Pancreas (tissue), 10 donors: ENCODE results near the gene MRGPRX2. TPM values are rescaled to one million over a fixed set of nuclear protein-coding genes. Genes with fewer than 3 reads are reported as not detected.

Experiments
- ATAC-seq, 4 donors: fragments of 200-7000 bp; cut with Tn5 transposase; one replicate each; pipeline versions ENCODE4 v1.8.0 to v1.9.1; 2020; ENCODE audit warnings: mild to moderate bottlenecking in 4 of 4, moderate library complexity in 4 of 4
- DNase-seq, 6 donors: peaks; one replicate each; pipeline ENCODE4 v3.0.0-alpha.2; 2020
- FAIRE-seq: peaks from 2 replicates; lab custom pipeline; 2012; peaks lifted over from hg19 to GRCh38; lab: Jason Lieb, UNC
- H3K27ac ChIP-seq, 4 donors: fragments of 200-600 bp; sonication (generic); 1 replicate in 3 of 4; 2 replicates in 1 of 4; pipeline versions ENCODE4 v1.5.0 to v1.8.0; 2020
- H3K27me3 ChIP-seq, 4 donors: fragments of 200-600 bp; one replicate each; pipeline ENCODE4 v1.8.0; 2021
- H3K36me3 ChIP-seq, 3 donors: fragments of 200-600 bp; sonication (generic) in 1 of 3; one replicate each; pipeline versions ENCODE4 v1.5.0 to v1.8.0; 2020 to 2021
- H3K4me1 ChIP-seq, 3 donors: fragments of 200-600 bp; one replicate each; pipeline ENCODE4 v1.8.0; 2021
- H3K4me3 ChIP-seq, 4 donors: fragments of 200-600 bp; sonication (generic) in 2 of 4; one replicate each; pipeline versions ENCODE4 v1.5.0 to v1.8.0; 2020 to 2021
- H3K9me3 ChIP-seq, 4 donors: fragments of 200-600 bp; one replicate each; pipeline ENCODE4 v1.8.0; 2021
- WGBS, 2 donors: extraction: QIAGEN DNeasy Blood & Tissue Kit; methylation state at CpG; one replicate each; pipeline ENCODE4 v1.1.7; 2013; 5-methylcytosine and 5-hydroxymethylcytosine counted together
- intact Hi-C, 3 donors: fragments of 100-400 bp; cut with DNase I; formaldehyde crosslinking; loops; one replicate each; pipeline versions ENCODE4 v1.11.1 to v1.14.2; 2022
- polyA plus RNA-seq, 2 donors: library from polyadenylated mRNA; stranded (reverse); fragments of 200-250 nt; gene quantifications; one replicate each; pipeline ENCODE4 v1.2.3, GENCODE V29; 2013
- total RNA-seq, 6 donors: library from RNA; stranded (reverse); fragmentation: NEBNext Ultra II Directional in 4 of 6; extraction: Animal tissue kit (Norgen Biotek cat#: 25700) in 4 of 6; gene quantifications; one replicate each; pipeline versions ENCODE4 v1.2.1 to v1.2.4, GENCODE V29; 2021 to 2023
- TF ChIP-seq, protein P1 (sequence below), 4 donors: fragments of 200-600 bp; sonication (generic) in 3 of 4; IDR thresholded peaks; one replicate each; pipeline versions ENCODE4 v1.5.0 to v1.8.0; 2021; ENCODE audit warnings: antibody characterized with exemption in 4 of 4
- donor health status: healthy with polysubstance abuse.
- donor health status: DM: no; HTN: no; CAD: no; lungs with moderate emphysema.
- donor health status: DM: no; HTN: no; CAD: no.
- donor health status: control.
- donor health status: control.
- donor health status: Bipolar disorder and iron deficiency.
- donor health status: DM: yes; HTN: yes; CAD: no.
- donor health status: DM: no; HTN: no; CAD: no.
- donor health status: DM: no; HTN: no; CAD: no.
- donor health status: DM: yes; HTN: yes; CAD: no.

MRGPRX2 gene
- total RNA-seq = under 1 TPM in 1 of 6 donors, not detected in 5; 0.09 TPM
- polyA plus RNA-seq = under 1 TPM in 1 of 2 donors, not detected in 1; 0.05 TPM

DNA sequence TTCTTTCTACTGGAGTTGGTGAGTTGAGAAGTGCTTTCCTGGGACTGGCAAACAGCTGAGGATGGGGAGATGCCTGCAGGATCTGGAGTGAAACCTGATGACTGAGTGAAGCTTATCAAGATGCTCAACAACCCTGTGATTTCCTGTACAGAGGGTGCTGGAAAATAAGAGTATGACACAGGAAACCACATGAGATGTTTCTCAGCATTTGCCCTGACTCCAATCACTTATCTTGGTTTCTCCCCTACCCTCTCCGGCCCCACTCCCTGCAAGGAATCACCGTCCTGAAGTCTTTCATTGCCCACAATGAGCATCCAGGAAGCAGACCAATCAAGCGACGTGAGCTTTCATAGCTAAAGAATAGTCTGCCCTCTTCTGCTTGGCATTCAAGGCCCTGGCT, at the start of gene MRGPRX2:
Gene MRGPRX2 (minus strand): TSS at position 89 of the 400 bp plus-strand sequence. CDS start 4,315 bp downstream, outside the sequence.
- H3K27me3 ChIP-seq = no peaks in the 10 kb centered on the region
- no peaks in the 10 kb centered on the region for H3K36me3 ChIP-seq
- 55 to 62% methylated on average over 4 of the region's 4 CpGs for WGBS, 2 donors
- H3K4me3 ChIP-seq = no peak within 1 kb of the TSS
- TF ChIP-seq, protein P1, sequence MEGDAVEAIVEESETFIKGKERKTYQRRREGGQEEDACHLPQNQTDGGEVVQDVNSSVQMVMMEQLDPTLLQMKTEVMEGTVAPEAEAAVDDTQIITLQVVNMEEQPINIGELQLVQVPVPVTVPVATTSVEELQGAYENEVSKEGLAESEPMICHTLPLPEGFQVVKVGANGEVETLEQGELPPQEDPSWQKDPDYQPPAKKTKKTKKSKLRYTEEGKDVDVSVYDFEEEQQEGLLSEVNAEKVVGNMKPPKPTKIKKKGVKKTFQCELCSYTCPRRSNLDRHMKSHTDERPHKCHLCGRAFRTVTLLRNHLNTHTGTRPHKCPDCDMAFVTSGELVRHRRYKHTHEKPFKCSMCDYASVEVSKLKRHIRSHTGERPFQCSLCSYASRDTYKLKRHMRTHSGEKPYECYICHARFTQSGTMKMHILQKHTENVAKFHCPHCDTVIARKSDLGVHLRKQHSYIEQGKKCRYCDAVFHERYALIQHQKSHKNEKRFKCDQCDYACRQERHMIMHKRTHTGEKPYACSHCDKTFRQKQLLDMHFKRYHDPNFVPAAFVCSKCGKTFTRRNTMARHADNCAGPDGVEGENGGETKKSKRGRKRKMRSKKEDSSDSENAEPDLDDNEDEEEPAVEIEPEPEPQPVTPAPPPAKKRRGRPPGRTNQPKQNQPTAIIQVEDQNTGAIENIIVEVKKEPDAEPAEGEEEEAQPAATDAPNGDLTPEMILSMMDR (IDR thresholded peaks at IDR 0.05) = no peak
- intact Hi-C loops = no loop called here
- no peak for ATAC-seq
- H3K9me3 ChIP-seq = no peaks in the 10 kb centered on the region
- DNase-seq = no peak
- no peak within 1 kb of the TSS for H3K27ac ChIP-seq
- no peaks in the 10 kb centered on the region for H3K4me1 ChIP-seq
- FAIRE-seq = no peak

DNA sequence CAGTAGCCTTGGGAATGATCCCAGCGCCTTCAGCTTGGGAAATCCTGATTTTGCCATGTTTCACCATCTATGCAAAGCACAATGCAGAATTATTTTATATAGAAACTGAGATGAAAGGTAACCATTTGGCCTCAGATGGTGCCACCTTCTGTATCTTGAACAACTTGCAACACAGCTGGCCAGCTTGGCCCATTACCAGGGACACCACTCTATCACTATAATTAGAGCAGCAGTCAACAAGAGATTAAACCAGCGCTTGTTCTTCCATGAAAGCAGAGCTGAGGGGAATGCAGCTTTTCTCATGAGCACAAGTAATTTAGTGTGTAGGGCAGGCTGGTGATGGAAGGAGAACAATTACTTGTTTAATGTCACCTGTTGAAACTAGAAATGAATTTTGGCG, 49.8 kb upstream of the MRGPRX2 start:
- intact Hi-C loops = no loop called here
- no peak overlapping the region for H3K4me3 ChIP-seq
- ATAC-seq = peak; percentile 68 to 88 (median 82)
- DNase-seq = peak in 5 of 6 donors; percentile 30 to 60 (median 49)
- FAIRE-seq = no peak
- H3K36me3 ChIP-seq = no peaks in the 10 kb centered on the region
- H3K27me3 ChIP-seq = no peaks in the 10 kb centered on the region
- no peaks in the 10 kb centered on the region for H3K9me3 ChIP-seq
- 36 to 40% methylated on average over 3 of the region's 3 CpGs for WGBS, 2 donors
- no peaks in the 10 kb centered on the region for H3K4me1 ChIP-seq
- H3K27ac ChIP-seq = no peak overlapping the region
- TF ChIP-seq, protein P1 (IDR thresholded peaks at IDR 0.05) = no peak

DNA sequence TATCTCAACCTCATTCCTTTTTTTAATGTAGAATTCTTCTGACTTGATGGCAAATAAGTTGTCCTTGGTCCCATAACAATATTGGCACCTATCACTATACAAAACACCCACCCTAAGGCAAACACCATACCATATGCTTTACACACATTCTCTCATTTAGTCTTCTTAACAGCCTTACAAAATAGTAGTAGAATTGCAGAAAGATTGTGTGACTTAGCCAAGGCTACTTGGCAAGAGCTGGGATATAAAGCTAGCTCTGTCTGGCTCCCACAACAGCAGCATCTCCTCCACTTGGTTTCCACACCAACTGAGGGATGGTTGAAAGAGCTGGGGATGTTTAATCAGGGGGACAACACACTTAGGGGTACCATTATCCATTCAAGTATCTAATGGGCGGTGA, 46.6 kb upstream of the MRGPRX2 start:
- H3K9me3 ChIP-seq = no peaks in the 10 kb centered on the region
- intact Hi-C loops = no loop called here
- FAIRE-seq = no peak
- TF ChIP-seq, protein P1 (IDR thresholded peaks at IDR 0.05) = no peak
- peaks cover 0 to 9% (median 2%) of the 10 kb centered on the region in 3 donors for H3K4me1 ChIP-seq
- H3K27ac ChIP-seq = no peak overlapping the region
- no peaks in the 10 kb centered on the region for H3K36me3 ChIP-seq
- no peak for DNase-seq
- WGBS, 2 donors = 95 to 100% methylated on average over 1 of the region's 1 CpG
- ATAC-seq = no peak
- no peaks in the 10 kb centered on the region for H3K27me3 ChIP-seq
- H3K4me3 ChIP-seq = no peak overlapping the region

DNA sequence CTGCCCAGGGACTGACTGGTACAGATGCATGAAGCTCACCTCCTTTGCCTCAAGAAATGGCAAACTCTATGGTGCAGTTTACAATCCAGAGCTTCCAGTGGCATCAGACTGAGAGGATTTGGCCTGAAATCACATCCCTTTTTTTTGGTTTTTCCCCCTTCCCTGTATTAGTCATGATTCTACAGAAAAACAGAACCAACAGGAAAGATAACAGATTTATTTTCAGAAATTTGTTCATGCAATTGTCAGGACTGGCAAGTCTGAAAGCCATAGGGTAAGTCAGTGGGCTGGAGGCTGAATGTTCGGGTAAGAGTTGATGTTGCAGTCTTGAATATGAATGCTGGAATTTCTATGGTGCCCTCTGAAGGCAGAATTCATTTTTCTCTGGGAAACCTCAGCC, 44.5 kb upstream of the MRGPRX2 start:
- no peaks in the 10 kb centered on the region for H3K9me3 ChIP-seq
- ATAC-seq = no peak
- H3K36me3 ChIP-seq = no peaks in the 10 kb centered on the region
- no peak for DNase-seq
- H3K27me3 ChIP-seq = no peaks in the 10 kb centered on the region
- no peak overlapping the region for H3K27ac ChIP-seq
- TF ChIP-seq, protein P1 (IDR thresholded peaks at IDR 0.05) = no peak
- WGBS, 2 donors = 84 to 92% methylated on average over 1 of the region's 1 CpG
- no peak overlapping the region for H3K4me3 ChIP-seq
- no peak for FAIRE-seq
- H3K4me1 ChIP-seq = peaks cover 0 to 14% (median 2%) of the 10 kb centered on the region in 3 donors
- intact Hi-C loops = no loop called here

DNA sequence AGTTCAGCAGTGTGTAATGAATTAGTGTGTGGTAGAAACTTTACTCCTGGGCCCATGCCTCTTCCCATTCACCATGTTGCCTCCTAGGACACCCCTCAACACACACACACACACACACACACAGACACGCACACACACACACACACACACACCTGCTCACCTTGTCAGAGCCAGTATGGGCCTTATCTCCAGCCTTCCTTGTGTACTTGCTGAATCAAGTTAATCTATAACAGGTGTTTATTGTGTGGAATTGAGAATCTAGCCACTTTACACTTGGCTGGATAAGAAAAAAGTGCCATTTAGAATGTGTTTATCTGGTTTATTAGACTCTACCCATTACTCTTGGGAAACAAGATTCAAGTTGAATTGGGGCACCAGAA, 42.0 kb upstream of the MRGPRX2 start:
- Histone ChIP-seq H3K27me3 (no peaks in the 10 kb centered on the region), H3K4me3 (no peak overlapping the region), H3K36me3 (no peaks in the 10 kb centered on the region), H3K9me3 (no peaks in the 10 kb centered on the region), H3K27ac (peak overlapping the region in 1 of 4 donors; percentile 15), H3K4me1 (peaks cover 0 to 14% (median 2%) of the 10 kb centered on the region in 3 donors)
- TF ChIP-seq, protein P1 (IDR thresholded peaks at IDR 0.05) = no peak
- DNase-seq = peak in 3 of 6 donors; percentile 24 to 57 (median 28)
- intact Hi-C loops = no loop called here
- no peak for FAIRE-seq
- peak; percentile 75 to 97 (median 84) for ATAC-seq
- WGBS, 2 donors = 0 to 9% methylated on average over 1 of the region's 1 CpG
